Testis (tissue), 3 donors: ENCODE results near the gene TSSK3. TPM values are rescaled to one million over a fixed set of nuclear protein-coding genes. Genes with fewer than 3 reads are reported as not detected.
"Not testable (repeated sequence)": the region's sequence is repeated elsewhere in the genome, so short reads cannot be mapped to it uniquely, and the experiment has no call there.

Experiments used
- DNase-seq: peaks from one replicate; pipeline ENCODE4 v3.0.0-alpha.2; 2019
- H3K27ac ChIP-seq, 2 donors: fragments of 200-600 bp; sonication (generic); one replicate each; pipeline ENCODE4 v1.5.1; 2019
- H3K27me3 ChIP-seq: fragments of 200-600 bp; sonication (generic); one replicate; pipeline ENCODE4 v1.5.1; 2019
- H3K36me3 ChIP-seq: fragments of 200-600 bp; sonication (generic); one replicate; pipeline ENCODE4 v1.5.1; 2017; ENCODE audit warnings: low read depth; ENCODE audit errors: missing control alignments
- H3K4me1 ChIP-seq: fragments of 200-600 bp; sonication (generic); one replicate; pipeline ENCODE4 v1.5.1; 2019
- H3K4me3 ChIP-seq, 2 donors: fragments of 200-600 bp; sonication (generic); one replicate each; pipeline ENCODE4 v1.5.1; 2017 to 2019
- H3K9me3 ChIP-seq: fragments of 200-600 bp; sonication (generic); one replicate; pipeline ENCODE4 v1.5.1; 2017
- CTCF ChIP-seq, 3 experiments: fragments of 450-650 bp in 2 of 3; fragments of 200-600 bp in 1 of 3; sonication (generic) in 1 of 3; IDR thresholded peaks; one replicate each; pipeline ENCODE4 v1.5.1; 2016 to 2019; ENCODE audit warnings: antibody characterized with exemption in 3 of 3, mild to moderate bottlenecking in 2 of 3, moderate library complexity in 1 of 3
- POLR2A ChIP-seq: fragments of 450-650 bp; IDR thresholded peaks from one replicate; pipeline ENCODE4 v1.6.1; 2017; ENCODE audit warnings: antibody characterized with exemption, mild to moderate bottlenecking, moderate library complexity
- WGBS, 2 donors: methylation state at CpG; one replicate each; pipeline ENCODE4 v1.1.5; 2018; 5-methylcytosine and 5-hydroxymethylcytosine counted together
- intact Hi-C: fragments of 100-400 bp; cut with DNase I; formaldehyde crosslinking; loops from one replicate; pipeline ENCODE4 v1.15.1; 2023; ENCODE audit warnings: low total_unique reads
- polyA plus RNA-seq: library from polyadenylated mRNA; stranded (reverse); fragments of 350-450 nt; fragmentation: Illumina TruSeq; extraction: RNeasy Lipid Tissue Mini Kit (QIAGEN cat#74804); gene quantifications from one replicate; pipeline ENCODE4 v1.2.3, GENCODE V29; 2014; ENCODE audit warnings: low read depth, low replicate concordance; ENCODE audit not compliant: insufficient read depth
- total RNA-seq, 2 donors: library from RNA; depleted of rRNA; stranded (reverse); fragments of >200 nt; gene quantifications; one replicate each; pipeline ENCODE4 v1.2.3, GENCODE V29; 2016

Gene TSSK3
- total and polyA plus RNA-seq, 3 donors from 2014 or later = 25.7 to 72.9 (median 55.6) TPM

GRCh38 chr1:32353431-32353830, 8.9 kb upstream of the TSSK3 start:
- TF ChIP-seq POLR2A (no peak), CTCF (IDR thresholded peaks at IDR 0.05) (no peak)
- peak; percentile 68 for DNase-seq
- H3K27ac ChIP-seq = peak overlapping the region; percentile 96 to 98
- WGBS, 2 donors = 33 to 36% methylated on average over 2 of the region's 2 CpGs
- H3K9me3 ChIP-seq = no peaks in the 10 kb centered on the region
- peaks cover 65% of the 10 kb centered on the region for H3K4me1 ChIP-seq
- H3K36me3 ChIP-seq = no peaks in the 10 kb centered on the region
- H3K27me3 ChIP-seq = no peaks in the 10 kb centered on the region
- intact Hi-C loops = no loop called here
- H3K4me3 ChIP-seq = no peak overlapping the region

- intact Hi-C loops = no loop called here
- Histone ChIP-seq H3K4me3 (no peak overlapping the region), H3K9me3 (no peaks in the 10 kb centered on the region), H3K4me1 (peaks cover 65% of the 10 kb centered on the region), H3K27me3 (no peaks in the 10 kb centered on the region), H3K27ac (peak overlapping the region; percentile 96 to 98), H3K36me3 (no peaks in the 10 kb centered on the region)
- 15 to 19% methylated on average over 2 of the region's 2 CpGs for WGBS, 2 donors
- DNase-seq = peak; percentile 96
- no peak for TF ChIP-seq CTCF (IDR thresholded peaks at IDR 0.05)
- no peak for TF ChIP-seq POLR2A
Measured at GRCh38 chr1:32353886-32354570, 8.3 kb upstream of the TSSK3 start.

- intact Hi-C loops, H3K36me3 ChIP-seq, H3K4me3 ChIP-seq, H3K9me3 ChIP-seq, H3K27me3 ChIP-seq, DNase-seq: not testable (repeated sequence)
- H3K4me1 ChIP-seq = peaks cover 51% of the 10 kb centered on the region
- whole genome bisulfite sequencing, 2 donors = 80 to 83% methylated on average over 6 of the region's 6 CpGs
- peak overlapping the region; percentile 15 to 98 for H3K27ac ChIP-seq
Measured at GRCh38 chr1:32355778-32356177, 6.6 kb upstream of the TSSK3 start.

- intact Hi-C loops = no loop called here
- DNase-seq = no peak
- no peak for TF ChIP-seq CTCF (IDR thresholded peaks at IDR 0.05)
- TF ChIP-seq POLR2A = no peak
Measured at GRCh38 chr1:32356478-32356877, 5.9 kb upstream of the TSSK3 start.

GRCh38 chr1:32357614-32358013, 4.7 kb upstream of the TSSK3 start:
- H3K4me1 ChIP-seq = peaks cover 58% of the 10 kb centered on the region
- no peaks in the 10 kb centered on the region for H3K9me3 ChIP-seq
- no peak overlapping the region for H3K4me3 ChIP-seq
- H3K36me3 ChIP-seq = no peaks in the 10 kb centered on the region
- H3K27me3 ChIP-seq = no peaks in the 10 kb centered on the region
- DNase-seq = no peak
- intact Hi-C loops = no loop called here
- WGBS, 2 donors = 75 to 81% methylated on average over 6 of the region's 6 CpGs
- TF ChIP-seq CTCF (IDR thresholded peaks at IDR 0.05) (no peak), POLR2A (no peak)
- H3K27ac ChIP-seq = peak overlapping the region; percentile 34 to 98

More at GRCh38 chr1:32356478-32356877, 5.9 kb upstream of the TSSK3 start:
- H3K36me3 ChIP-seq = no peaks in the 10 kb centered on the region
- H3K27ac ChIP-seq = peak overlapping the region; percentile 15 to 98
- no peaks in the 10 kb centered on the region for H3K27me3 ChIP-seq
- H3K4me3 ChIP-seq = no peak overlapping the region
- H3K4me1 ChIP-seq = peaks cover 55% of the 10 kb centered on the region
- 88 to 95% methylated on average over 1 of the region's 1 CpG for WGBS, 2 donors
- no peaks in the 10 kb centered on the region for H3K9me3 ChIP-seq
